ENCODE measurements around the gene CACNA1C. TPM values are rescaled to one million over a fixed set of nuclear protein-coding genes. Genes with fewer than 3 reads are reported as not detected.

The CACNA1C gene
- total RNA-seq, 4 donors from 2014 or later = 2.0 to 4.2 (median 2.5) TPM

GRCh38 chr12:2144951-2145350 is 92.2 kb downstream of the CACNA1C start:
- Histone ChIP-seq H3K4me1 (no peaks in the 10 kb centered on the region), H3K4me3 (replicated peaks in 1 of 3) (no peak overlapping the region), H3K36me3 (no peaks in the 10 kb centered on the region), H3K27ac (no peak overlapping the region), H3K27me3 (no peaks in the 10 kb centered on the region), H3K9me3 (no peaks in the 10 kb centered on the region)
- intact Hi-C loops (cut with DNase I) = no loop called here
- no peak for DNase-seq
- 72 to 79% methylated on average over 1 of the region's 1 CpG for WGBS, 2 donors
- TF ChIP-seq POLR2A (IDR thresholded peaks at IDR 0.05) = no peak
- no peak for TF ChIP-seq CTCF (IDR thresholded peaks at IDR 0.05)

- 80 to 85% methylated on average over 7 of the region's 7 CpGs for WGBS, 2 donors
- no peak for DNase-seq
- intact Hi-C loops (cut with DNase I) = no loop called here
- H3K4me1 ChIP-seq = no peaks in the 10 kb centered on the region
- no peaks in the 10 kb centered on the region for H3K27me3 ChIP-seq
- TF ChIP-seq CTCF (IDR thresholded peaks at IDR 0.05) (no peak), POLR2A (IDR thresholded peaks at IDR 0.05) (no peak)
- H3K9me3 ChIP-seq = no peaks in the 10 kb centered on the region
- no peak overlapping the region for H3K27ac ChIP-seq
- H3K36me3 ChIP-seq = no peaks in the 10 kb centered on the region
- H3K4me3 ChIP-seq (replicated peaks in 1 of 3) = no peak overlapping the region
These were observed 92.7 kb downstream of the CACNA1C start for GRCh38 chr12:2145433-2145998.

GRCh38 chr12:2147335-2147734 is 94.5 kb downstream of the CACNA1C start:
- intact Hi-C loops (cut with DNase I) = no loop called here
- Histone ChIP-seq H3K36me3 (no peaks in the 10 kb centered on the region), H3K4me1 (no peaks in the 10 kb centered on the region), H3K27me3 (no peaks in the 10 kb centered on the region), H3K4me3 (replicated peaks in 1 of 3) (no peak overlapping the region), H3K27ac (no peak overlapping the region), H3K9me3 (no peaks in the 10 kb centered on the region)
- no peak for DNase-seq
- TF ChIP-seq POLR2A (IDR thresholded peaks at IDR 0.05) (no peak), CTCF (IDR thresholded peaks at IDR 0.05) (no peak)
- 83 to 92% methylated on average over 1 of the region's 1 CpG for WGBS, 2 donors

- no peak overlapping the region for H3K27ac ChIP-seq
- intact Hi-C loops (cut with DNase I) = no loop called here
These were observed 96.3 kb downstream of the CACNA1C start for GRCh38 chr12:2149091-2149490.

More at GRCh38 chr12:2149091-2149490, 96.3 kb downstream of the CACNA1C start:
- Histone ChIP-seq H3K36me3 (no peaks in the 10 kb centered on the region), H3K4me3 (replicated peaks in 1 of 3) (no peak overlapping the region), H3K27me3 (no peaks in the 10 kb centered on the region), H3K4me1 (peaks cover 0 to 5% of the 10 kb centered on the region in 2 donors), H3K9me3 (no peaks in the 10 kb centered on the region)
- DNase-seq = no peak
- WGBS, 2 donors = 67 to 89% methylated on average over 3 of the region's 3 CpGs
- TF ChIP-seq POLR2A (IDR thresholded peaks at IDR 0.05) (no peak), CTCF (IDR thresholded peaks at IDR 0.05) (no peak)
